EL (cell line): ENCODE data around the gene C9orf43.
"Not testable (repeated sequence)": the region's sequence is repeated elsewhere in the genome, so short reads cannot be mapped to it uniquely, and the experiment has no call there.

Source experiments
- DNase-seq: peaks from one replicate; pipeline ENCODE4 v3.0.0-alpha.2; 2016

Gene C9orf43

GRCh38 chr9:113410207-113410864 is at the start of gene C9orf43, which contains the start of gene POLE3:
Gene C9orf43 (plus strand): TSS chr9:113410747. CDS start chr9:113413494, 2,747 bp downstream.
Gene POLE3 (minus strand): TSS chr9:113410675. CDS start chr9:113410293, 382 bp downstream.
- DNase-seq = peak; percentile 97

DNA sequence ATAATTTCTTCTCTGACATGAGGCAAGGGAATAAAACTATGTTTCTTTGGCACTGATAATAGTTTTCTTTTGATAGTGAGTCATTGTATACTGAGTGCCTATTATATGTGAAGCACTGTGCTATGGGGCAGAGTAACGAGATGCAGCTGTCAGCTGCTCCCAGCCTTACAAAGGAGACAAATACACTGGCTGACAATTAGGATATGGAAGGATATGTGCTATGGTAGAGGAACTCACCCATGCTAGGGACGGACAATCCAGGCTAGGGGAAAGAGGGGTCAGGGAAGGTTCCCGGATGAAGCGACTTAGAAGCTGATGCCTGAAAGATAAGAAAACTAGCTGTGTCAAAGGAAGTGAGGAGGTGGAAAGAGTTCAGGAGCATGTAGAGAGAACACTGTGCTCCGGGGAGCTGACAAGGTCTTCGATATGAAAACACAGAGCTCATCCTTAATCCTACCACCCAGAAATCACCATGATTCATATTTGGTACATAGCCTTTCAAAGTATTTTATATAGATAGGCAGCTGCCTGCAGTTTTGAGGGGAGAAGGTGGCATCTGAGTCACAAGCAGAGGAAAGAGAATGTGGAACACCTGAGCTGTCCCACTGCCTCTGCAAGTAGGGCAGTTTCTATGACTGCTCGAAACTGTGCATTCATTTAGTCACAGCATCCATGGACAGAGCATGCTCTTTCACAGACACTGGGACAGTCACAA is 49.1 kb upstream of the C9orf43 start:
- DNase-seq = peak; percentile 30

GRCh38 chr9:113363336-113363735 is 47.2 kb upstream of the C9orf43 start:
- no peak for DNase-seq

DNA sequence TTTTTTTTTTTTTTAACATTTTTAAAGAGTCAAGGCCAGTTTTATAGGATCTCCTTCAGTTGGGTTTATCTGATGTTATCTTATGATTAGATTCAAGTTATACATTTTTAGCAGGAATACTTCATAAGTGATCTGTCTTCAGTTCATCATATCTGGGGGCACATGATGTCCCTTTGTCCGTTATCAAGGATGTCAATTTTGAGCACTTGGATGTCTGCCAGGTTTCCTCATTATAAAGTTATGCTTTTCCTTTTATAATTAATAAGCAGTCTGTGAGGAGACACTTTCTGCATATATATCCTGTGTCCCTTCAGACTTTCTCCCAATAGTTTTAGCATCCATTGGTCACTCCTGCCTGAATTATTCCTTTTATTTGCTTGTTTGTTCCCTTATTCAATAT is 45.6 kb upstream of the C9orf43 start:
- DNase-seq = no peak

GRCh38 chr9:113365652-113366051 is 44.9 kb upstream of the C9orf43 start:
- DNase-seq = not testable (repeated sequence)

GRCh38 chr9:113368348-113368981 is 42.1 kb upstream of the C9orf43 start:
- DNase-seq = no peak

- no peak for DNase-seq
Measured at GRCh38 chr9:113368982-113369854, 41.3 kb upstream of the C9orf43 start.

DNA sequence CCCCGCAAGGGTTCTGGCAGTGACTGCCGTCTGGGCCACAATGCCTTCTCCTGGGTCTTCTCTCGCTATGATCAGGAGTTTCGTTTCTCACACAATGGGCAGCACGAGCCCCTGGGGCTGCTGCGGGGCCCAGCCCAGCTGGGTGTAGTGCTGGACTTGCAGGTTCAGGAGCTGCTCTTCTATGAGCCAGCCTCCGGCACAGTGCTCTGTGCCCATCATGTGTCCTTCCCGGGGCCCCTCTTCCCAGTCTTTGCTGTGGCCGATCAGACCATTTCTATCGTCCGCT is 40.7 kb upstream of the C9orf43 start:
- no peak for DNase-seq

- no peak for DNase-seq
Measured at GRCh38 chr9:113370806-113371325, 39.7 kb upstream of the C9orf43 start.

GRCh38 chr9:113372059-113372458 is 38.5 kb upstream of the C9orf43 start:
- no peak for DNase-seq

DNA sequence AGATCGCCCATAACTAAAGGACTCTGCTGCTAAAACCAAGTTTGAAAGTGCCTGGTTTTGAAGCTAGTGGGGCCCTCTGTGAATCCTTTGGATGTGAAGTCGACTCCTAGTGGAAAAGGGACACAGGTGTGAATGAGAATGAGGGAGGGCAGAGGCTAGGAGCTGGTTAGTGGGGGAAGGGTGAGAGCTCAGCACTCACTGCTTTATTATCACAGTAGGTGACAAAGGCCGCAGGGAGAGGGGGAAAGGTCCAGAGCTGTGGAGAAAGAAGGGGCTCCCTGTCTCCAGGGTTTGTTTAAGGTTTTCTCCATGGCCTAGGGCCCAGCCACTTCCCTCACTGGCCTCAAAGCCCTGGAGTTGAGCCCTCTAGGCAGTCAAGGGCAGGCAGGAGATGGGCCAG is 37.3 kb upstream of the C9orf43 start:
- no peak for DNase-seq

GRCh38 chr9:113373676-113374392 is 36.7 kb upstream of the C9orf43 start:
- no peak for DNase-seq

GRCh38 chr9:113375057-113376023 is 35.2 kb upstream of the C9orf43 start:
- DNase-seq = peak; percentile 21

DNA sequence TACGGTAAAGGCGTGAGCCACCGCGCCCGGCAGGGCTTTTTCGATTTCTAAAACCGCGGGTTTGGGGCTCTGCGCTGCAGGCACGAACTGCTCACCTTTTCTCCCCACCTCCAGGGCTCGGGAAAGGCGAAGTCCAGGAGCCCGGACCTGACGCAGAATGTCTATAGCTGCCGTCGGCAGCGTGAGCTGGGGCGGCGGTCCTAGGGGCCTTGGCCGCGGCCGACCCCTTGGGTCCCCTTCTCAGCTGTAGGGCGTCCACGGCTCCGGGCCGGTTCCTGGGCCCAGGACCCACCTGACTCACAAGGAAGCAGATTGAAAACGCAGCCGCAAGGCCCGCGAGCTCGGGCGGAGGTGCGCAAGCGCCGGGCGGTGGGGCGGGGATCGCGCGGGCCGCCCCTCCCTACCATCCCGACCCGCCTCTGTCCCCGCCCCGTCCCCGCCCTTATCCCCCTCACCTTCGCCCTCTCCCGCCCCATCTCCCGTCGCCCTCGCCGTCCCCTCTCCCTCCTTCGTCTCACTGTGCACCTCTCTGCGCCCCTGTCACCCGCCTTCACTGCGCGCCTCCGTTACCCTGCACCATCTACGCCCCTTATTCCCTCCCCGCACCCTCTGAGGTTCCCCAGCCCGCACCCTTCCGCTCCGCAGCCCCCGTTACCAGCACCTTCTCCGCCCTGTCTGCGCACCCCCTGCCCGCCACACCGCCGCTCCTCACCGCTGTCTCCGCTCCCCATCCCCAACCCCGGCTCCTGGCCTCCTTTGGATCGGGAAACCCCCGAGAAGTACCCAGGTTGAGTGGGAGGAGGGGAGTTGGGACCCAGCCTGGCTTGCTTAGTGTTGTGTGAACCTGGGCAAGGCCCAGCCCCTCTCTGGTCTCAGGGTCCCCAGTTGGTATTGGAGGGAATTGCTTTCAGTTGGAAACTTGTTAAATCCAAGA is 33.6 kb upstream of the C9orf43 start, which contains the start of gene HDHD3:
TSS of gene HDHD3 (minus strand) at position 353 of the 934 bp plus-strand sequence. CDS start 2,632 bp downstream, outside the sequence.
- DNase-seq = peak; percentile 79

DNA sequence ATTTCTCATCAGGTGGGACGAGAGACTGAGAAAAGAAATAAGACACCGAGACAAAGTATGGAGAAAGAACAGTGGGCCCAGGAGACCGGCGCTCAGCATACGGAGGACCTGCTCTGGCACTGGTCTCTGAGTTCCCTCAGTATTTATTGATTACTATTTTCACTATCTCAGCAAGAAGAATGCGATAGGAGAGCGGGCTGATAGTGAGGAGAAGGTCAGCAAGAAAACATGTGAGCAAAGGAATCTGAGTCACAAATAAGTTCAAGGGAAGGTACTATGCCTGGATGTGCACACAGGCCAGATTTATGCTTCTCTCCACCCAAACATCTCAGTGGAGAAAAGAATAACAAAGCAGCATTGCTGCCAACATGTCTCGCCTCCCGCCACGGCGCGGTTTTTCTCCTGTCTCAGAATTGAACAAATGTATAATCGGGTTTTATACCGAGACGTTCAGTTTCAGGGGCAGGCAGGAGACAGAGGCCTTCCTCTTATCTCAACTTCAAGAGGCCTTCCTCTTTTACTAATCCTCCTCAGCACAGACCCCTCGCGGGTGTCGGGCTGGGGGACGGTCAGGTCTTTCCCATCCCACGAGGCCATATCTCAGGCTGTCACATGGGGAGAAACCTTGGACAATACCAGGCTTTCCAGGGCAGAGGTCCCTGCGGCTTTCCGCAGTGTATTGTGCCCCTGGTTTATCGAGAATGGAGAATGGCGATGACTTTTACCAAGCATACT is 31.3 kb upstream of the C9orf43 start:
- DNase-seq = not testable (repeated sequence)

GRCh38 chr9:113379829-113380210 is 30.7 kb upstream of the C9orf43 start:
- DNase-seq = not testable (repeated sequence)

GRCh38 chr9:113380869-113381378 is 29.6 kb upstream of the C9orf43 start:
- DNase-seq = no peak

DNA sequence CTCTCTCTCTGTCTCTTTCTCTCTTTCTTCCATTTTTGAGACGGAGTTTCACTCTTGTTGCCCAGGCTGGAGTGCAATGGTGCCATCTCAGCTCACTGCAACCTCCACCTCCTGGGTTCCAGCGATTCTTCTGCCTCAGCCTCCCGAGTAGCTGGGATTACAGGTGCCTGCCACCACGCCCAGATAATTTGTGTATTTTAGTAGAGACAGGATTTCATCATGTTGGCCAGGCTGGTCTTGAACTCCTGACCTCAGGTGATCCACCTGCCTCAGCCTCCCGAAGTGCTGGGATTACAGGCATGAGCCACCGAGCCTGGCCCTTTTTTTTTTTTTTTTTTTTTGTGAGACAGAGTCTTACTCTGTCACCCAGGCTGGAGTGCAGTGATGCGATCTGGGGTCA is 29.1 kb upstream of the C9orf43 start:
- not testable (repeated sequence) for DNase-seq
